Keratinocyte (primary cell): ENCODE results near the gene FGFR1OP2. TPM values are rescaled to one million over a fixed set of nuclear protein-coding genes. Genes with fewer than 3 reads are reported as not detected.

Experiments used
- DNase-seq: peaks from one replicate; pipeline ENCODE4 v3.0.0-alpha.2; 2011; ENCODE audit warnings: low read depth, missing footprints, low spot score
- FAIRE-seq: peaks from 2 replicates; lab custom pipeline; 2011; peaks lifted over from hg19 to GRCh38; lab: Jason Lieb, UNC
- H2AFZ ChIP-seq: 2 replicates; pipeline ENCODE4 v1.6.0; 2012; ENCODE audit warnings: low read length, control low read depth, inconsistent platforms; ENCODE audit not compliant: control insufficient read depth
- H3K27ac ChIP-seq: 2 replicates; pipeline ENCODE4 v1.5.1; 2011; ENCODE audit warnings: low read length; ENCODE audit not compliant: control insufficient read depth, insufficient read depth
- H3K27me3 ChIP-seq: 3 replicates; pipeline ENCODE4 v1.6.0; 2011; ENCODE audit warnings: low read length; ENCODE audit not compliant: control insufficient read depth, insufficient read depth; ENCODE audit errors: extremely low read depth
- H3K36me3 ChIP-seq, 2 experiments: 2 replicates in 1 of 2; 3 replicates in 1 of 2; pipeline ENCODE4 v1.5.1; 2011; ENCODE audit warnings: low read length in 2 of 2, mild to moderate bottlenecking in 1 of 2; ENCODE audit not compliant: control insufficient read depth in 2 of 2, insufficient read depth in 2 of 2; ENCODE audit errors: extremely low read depth in 1 of 2
- H3K4me1 ChIP-seq: 3 replicates; pipeline ENCODE4 v1.5.1; 2011; ENCODE audit warnings: low read length; ENCODE audit not compliant: control insufficient read depth, insufficient read depth; ENCODE audit errors: extremely low read depth
- H3K4me2 ChIP-seq: 3 replicates; pipeline ENCODE4 v1.6.0; 2011; ENCODE audit warnings: low read depth, low read length; ENCODE audit not compliant: control insufficient read depth, insufficient read depth; ENCODE audit errors: extremely low read depth
- H3K4me3 ChIP-seq, 3 experiments: fragments of 200-600 bp in 1 of 3; sonication (generic) in 1 of 3; 2 replicates in 2 of 3; 3 replicates in 1 of 3; pipeline ENCODE4 v1.5.1; 2011 to 2016; ENCODE audit warnings: low read length in 3 of 3, mild to moderate bottlenecking in 3 of 3, control low read depth in 2 of 3, inconsistent platforms in 1 of 3, low read depth in 1 of 3, mixed read lengths in 1 of 3, mixed run types in 1 of 3, moderate library complexity in 1 of 3; ENCODE audit not compliant: control insufficient read depth in 2 of 3, insufficient read depth in 2 of 3; ENCODE audit errors: extremely low read depth in 1 of 3
- H3K79me2 ChIP-seq: 2 replicates; pipeline ENCODE4 v1.6.0; 2012; ENCODE audit warnings: low read length; ENCODE audit not compliant: control insufficient read depth, insufficient read depth
- H3K9ac ChIP-seq: 3 replicates; pipeline ENCODE4 v1.6.0; 2011; ENCODE audit warnings: low read length; ENCODE audit not compliant: control insufficient read depth, insufficient read depth; ENCODE audit errors: extremely low read depth
- H3K9me1 ChIP-seq: 3 replicates; pipeline ENCODE4 v1.6.0; 2011; ENCODE audit warnings: low read length; ENCODE audit not compliant: control insufficient read depth, insufficient read depth; ENCODE audit errors: extremely low read depth
- H3K9me3 ChIP-seq: 2 replicates; pipeline ENCODE4 v1.5.1; 2012; ENCODE audit warnings: low read depth, low read length; ENCODE audit not compliant: control insufficient read depth
- H4K20me1 ChIP-seq: 3 replicates; pipeline ENCODE4 v1.6.0; 2011; ENCODE audit warnings: low read length; ENCODE audit not compliant: control insufficient read depth, insufficient read depth; ENCODE audit errors: extremely low read depth
- CTCF ChIP-seq, 3 experiments: IDR thresholded peaks in 1 of 3; conservative IDR thresholded peaks in 1 of 3; optimal IDR thresholded peaks in 1 of 3; 2 replicates in 2 of 3; 3 replicates in 1 of 3; pipeline versions ENCODE3 to v1.5.1; 2011; ENCODE audit warnings: low read length in 3 of 3, mild to moderate bottlenecking in 3 of 3, moderate library complexity in 2 of 3, control low read depth in 1 of 3, inconsistent platforms in 1 of 3; ENCODE audit not compliant: insufficient read depth in 2 of 3; ENCODE audit errors: extremely low read depth in 1 of 3
- EZH2 ChIP-seq: IDR thresholded peaks from one replicate; pipeline ENCODE4 v1.6.1; 2012; ENCODE audit warnings: inconsistent platforms, mild to moderate bottlenecking, low read length, moderate library complexity
- dilution Hi-C: fragments of 300-500 bp; cut with MboI; formaldehyde crosslinking; loops from one replicate; pipeline ENCODE4 v1.7.0; 2020; ENCODE audit warnings: low sequenced_read_pairs; ENCODE audit not compliant: extremely low pct_ligation_motif_present
- polyA plus RNA-seq, 5 experiments: library from polyadenylated mRNA; depleted of rRNA in 3 of 5; stranded (reverse) in 3 of 5; stranded (forward) in 1 of 5; unstranded in 1 of 5; fragments of >200 nt; gene quantifications; 1 replicate in 1 of 5; 2 replicates in 3 of 5; 3 replicates in 1 of 5; pipeline versions ENCODE4 v1.2.1 to v1.2.3, GENCODE V29; 2011 to 2012; ENCODE audit warnings: missing spikeins in 2 of 5, low read depth in 1 of 5, low replicate concordance in 1 of 5

FGFR1OP2 gene
- polyA plus RNA-seq, 1 donor (not counting 4 experiments of a cell fraction or from before 2014, with no cell fraction given), result 34.9 TPM

- Histone ChIP-seq H3K4me2 (no peak overlapping the region), H3K9me1 (no peaks in the 10 kb centered on the region), H3K4me3 (no peak overlapping the region), H3K36me3 (no peaks in the 10 kb centered on the region), H3K9me3 (no peaks in the 10 kb centered on the region), H4K20me1 (no peaks in the 10 kb centered on the region), H3K4me1 (no peaks in the 10 kb centered on the region), H2AFZ (no peak overlapping the region), H3K27ac (no peak overlapping the region), H3K79me2 (no peaks in the 10 kb centered on the region), H3K27me3 (no peaks in the 10 kb centered on the region), H3K9ac (no peak overlapping the region)
- DNase-seq (no peak), FAIRE-seq (no peak)
- TF ChIP-seq EZH2, result no peak
- TF ChIP-seq CTCF (optimal IDR thresholded peaks at IDR 0.05 in 1 of 3, IDR thresholded peaks at IDR 0.05 in 1 of 3, conservative IDR thresholded peaks at IDR 0.05 in 1 of 3; ENCODE audit: extremely low read depth in 1 of 3, insufficient read depth in 2 of 3, low read length in 3 of 3), result no peak
- dilution Hi-C loops, result no loop called here
These were observed 46.6 kb upstream of the FGFR1OP2 start for GRCh38 chr12:26891704-26892103.

- H3K9me3 ChIP-seq, result no peaks in the 10 kb centered on the region
- no peaks in the 10 kb centered on the region for H4K20me1 ChIP-seq
- H3K4me3 ChIP-seq, result no peak overlapping the region
- no peaks in the 10 kb centered on the region for H3K27me3 ChIP-seq
- no peak overlapping the region for H3K27ac ChIP-seq
- H3K4me1 ChIP-seq, result no peaks in the 10 kb centered on the region
- H3K36me3 ChIP-seq, result peaks cover 0 to 4% of the 10 kb centered on the region in 2 experiments
- no peak for FAIRE-seq
- DNase-seq, result no peak
- no peak overlapping the region for H2AFZ ChIP-seq
- no peaks in the 10 kb centered on the region for H3K79me2 ChIP-seq
- dilution Hi-C loops, result no loop called here
- H3K4me2 ChIP-seq, result no peak overlapping the region
- TF ChIP-seq EZH2 (no peak), CTCF (optimal IDR thresholded peaks at IDR 0.05 in 1 of 3, IDR thresholded peaks at IDR 0.05 in 1 of 3, conservative IDR thresholded peaks at IDR 0.05 in 1 of 3; ENCODE audit: extremely low read depth in 1 of 3, insufficient read depth in 2 of 3, low read length in 3 of 3) (no peak)
- no peak overlapping the region for H3K9ac ChIP-seq
- no peaks in the 10 kb centered on the region for H3K9me1 ChIP-seq
These were observed 42.6 kb upstream of the FGFR1OP2 start for GRCh38 chr12:26895672-26896071.
